NCI-H2029 (cell line): ENCODE results near the gene BCAS4.

Experiments
- DNase-seq: peaks from one replicate; lab custom pipeline; 2025; lab: John Stamatoyannopoulos, UW

BCAS4 gene

DNA sequence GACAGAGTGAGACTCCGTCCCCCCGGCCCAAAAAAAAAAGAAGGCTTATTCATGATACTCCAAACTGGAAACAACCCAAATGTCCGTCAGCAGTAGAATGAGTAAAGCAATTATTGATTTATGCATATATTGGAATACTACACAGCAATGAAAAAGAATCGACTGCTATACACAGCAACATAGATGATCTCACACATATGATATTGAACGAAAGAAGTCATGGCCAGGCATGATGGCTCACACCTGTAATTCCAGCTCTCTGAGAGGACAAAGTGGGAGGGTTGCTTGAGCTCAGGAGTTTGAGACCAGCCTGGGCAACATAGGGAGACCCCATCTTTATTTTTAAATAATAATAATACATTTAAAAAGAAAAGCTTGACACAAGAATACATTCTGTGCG lies 28.5 kb downstream of the BCAS4 start:
- DNase-seq = no peak

DNA sequence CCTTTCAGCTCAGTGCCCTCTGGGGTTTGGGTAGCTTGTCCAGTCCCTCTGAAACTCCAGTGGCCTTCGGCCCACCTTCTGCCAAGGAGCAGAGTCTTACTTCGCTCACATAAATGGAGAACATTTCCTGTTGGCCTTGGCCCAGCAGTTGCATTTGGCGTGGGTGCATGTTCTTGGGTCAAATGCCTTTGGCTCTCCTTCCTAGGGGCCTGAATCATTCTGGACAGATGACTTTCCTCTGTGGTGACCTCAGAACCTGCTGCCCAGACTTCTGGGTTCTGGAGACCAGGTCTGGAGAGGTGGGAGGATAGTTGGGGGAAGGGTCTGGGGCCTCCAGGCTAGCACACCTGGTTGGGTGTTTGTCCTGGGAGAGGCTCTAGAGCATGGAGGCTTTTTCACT lies 29.3 kb downstream of the BCAS4 start:
- no peak for DNase-seq

DNA sequence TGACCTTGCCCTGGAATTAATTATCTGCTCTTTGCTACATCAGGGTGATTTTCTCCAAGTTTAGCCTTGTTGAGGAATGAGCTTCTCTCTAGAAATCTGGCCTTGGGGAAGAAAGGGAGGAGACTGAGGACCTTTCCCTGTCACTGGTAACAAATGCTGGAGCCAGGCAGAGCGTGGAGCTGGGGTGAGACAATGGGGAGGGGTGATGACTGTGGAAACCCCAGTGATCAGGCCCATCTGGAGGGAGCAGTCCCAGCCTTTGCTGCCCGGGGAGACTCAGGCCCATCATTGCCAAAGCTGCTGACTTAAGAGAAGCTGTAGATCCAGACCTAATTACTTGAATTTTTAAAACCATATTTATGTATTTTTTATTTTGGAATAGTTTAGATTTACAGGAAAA lies 31.3 kb downstream of the BCAS4 start:
- DNase-seq = no peak

DNA sequence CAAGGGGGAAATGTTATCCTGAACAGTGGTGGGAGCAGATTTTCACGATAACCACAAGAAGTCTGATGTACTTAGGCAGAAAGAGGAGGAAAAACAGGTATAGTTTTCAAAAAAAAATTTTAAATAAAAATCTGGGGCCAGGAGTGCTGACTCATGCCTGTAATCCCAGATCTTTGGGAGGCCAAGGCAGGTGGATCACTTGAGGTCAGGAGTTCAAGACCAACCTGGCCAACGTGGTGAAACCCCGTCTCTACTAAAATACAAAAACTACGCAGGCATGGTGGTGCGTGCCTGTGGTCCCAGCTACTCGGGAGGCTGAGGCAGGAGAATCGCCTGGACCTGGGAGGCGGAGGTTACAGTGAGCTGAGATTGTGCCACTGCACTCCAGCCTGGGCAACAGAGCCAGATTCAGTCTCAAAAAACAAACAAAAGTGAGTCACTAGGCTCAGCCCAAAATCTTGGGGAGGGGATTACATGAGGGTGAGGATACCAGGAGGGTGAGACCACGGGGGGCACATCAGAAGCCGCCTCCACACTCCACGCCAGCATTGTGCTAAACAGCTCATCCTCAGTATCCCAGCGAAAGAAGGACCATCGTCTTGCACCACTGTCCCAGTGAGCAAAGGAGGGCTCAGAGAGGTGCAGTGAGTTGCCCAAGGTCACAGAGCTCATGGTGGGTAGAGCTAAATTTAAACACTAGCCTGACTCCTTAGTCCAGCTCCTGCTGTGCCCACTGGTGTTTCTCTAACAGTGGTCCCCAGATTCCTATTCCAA lies 33.7 kb downstream of the BCAS4 start:
- DNase-seq = no peak

DNA sequence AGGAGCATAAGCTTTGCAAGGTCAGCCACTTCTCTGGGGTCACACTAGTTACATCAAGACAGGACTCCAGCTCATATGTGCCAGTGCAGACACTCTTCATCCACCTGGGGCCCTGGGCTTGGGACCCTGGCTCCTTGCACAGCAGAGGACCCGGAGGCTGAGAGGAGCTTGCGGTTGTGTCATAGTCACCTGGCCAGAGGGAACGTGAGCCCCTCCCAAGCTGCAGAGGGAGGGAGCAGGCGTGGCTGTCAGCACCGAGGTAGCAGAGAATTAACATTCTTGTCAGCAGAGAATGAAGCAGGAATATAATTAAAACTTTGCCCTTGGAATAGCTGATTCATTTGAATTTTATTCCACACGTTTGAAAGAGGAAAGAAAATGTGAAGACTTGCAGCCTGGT lies 36.8 kb downstream of the BCAS4 start:
- DNase-seq = no peak

DNA sequence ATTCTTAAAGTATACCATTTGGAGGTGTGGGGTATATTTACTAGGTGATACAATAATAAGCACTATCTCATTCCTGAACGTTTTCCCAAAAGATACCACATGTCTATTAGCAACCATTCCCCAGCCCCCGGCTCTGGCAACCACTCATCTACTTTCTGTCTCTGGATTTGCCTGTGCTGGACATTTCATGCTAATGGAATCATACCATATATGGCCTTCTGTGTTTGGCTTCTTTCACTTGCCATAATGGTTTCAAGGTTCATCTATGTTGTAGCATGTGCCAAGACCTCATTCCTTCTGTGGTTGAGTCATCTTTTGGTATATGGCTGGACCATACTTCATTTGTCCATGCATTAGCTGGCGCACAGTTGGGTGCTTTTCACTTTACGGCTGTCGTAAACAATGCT lies 39.7 kb downstream of the BCAS4 start:
- DNase-seq = no peak

DNA sequence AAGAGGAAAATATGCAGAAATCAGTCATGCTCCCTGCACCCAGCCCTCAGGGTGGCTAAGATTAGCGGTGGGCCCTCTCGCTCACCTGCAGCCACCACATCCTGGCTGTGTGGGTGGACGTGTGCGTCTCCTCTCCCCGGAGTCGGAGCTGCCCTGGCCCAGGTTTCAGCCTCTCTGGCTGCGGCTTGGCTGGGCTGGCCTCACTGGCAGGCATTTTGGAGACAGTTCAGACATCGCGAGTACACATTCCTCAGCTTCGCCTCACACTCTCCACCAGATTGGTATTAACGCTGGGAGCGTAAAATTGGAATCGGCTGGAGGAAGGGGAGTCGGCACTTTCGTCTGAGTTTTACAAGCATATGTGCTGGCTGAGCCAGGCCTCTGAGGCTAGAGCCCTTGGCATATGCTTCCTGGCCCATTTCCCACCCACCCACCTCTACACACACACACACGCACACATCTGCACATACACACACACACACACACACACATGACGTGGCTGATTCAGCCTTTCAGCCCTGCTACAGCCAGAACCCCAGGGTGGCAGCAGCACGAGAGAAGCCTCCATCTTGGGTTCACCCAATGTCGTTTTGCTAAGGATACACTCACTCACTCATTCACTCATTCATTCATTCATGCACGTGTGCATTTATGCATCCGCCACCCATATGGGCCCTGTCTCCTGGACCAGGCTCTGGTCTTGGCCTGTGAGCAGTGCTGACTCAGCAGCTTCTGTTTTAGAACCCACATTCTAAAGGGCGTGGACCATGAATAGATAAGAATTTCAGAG lies 42.9 kb downstream of the BCAS4 start:
- DNase-seq = no peak

DNA sequence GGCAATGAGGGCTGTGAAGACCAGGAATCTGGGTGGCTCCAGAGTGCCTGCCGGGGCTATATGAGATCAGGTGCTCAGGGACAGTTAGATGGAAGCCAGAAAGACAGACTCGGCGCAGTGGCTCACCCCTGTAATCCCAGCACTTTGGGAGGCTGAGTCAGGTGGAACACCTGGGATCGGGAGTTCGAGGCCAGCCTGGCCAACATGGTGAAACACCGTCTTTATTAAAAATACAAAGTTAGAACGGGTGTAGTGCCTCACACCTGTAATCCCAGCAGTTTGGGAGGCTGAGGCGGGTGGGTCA lies 43.4 kb downstream of the BCAS4 start:
- no peak for DNase-seq

DNA sequence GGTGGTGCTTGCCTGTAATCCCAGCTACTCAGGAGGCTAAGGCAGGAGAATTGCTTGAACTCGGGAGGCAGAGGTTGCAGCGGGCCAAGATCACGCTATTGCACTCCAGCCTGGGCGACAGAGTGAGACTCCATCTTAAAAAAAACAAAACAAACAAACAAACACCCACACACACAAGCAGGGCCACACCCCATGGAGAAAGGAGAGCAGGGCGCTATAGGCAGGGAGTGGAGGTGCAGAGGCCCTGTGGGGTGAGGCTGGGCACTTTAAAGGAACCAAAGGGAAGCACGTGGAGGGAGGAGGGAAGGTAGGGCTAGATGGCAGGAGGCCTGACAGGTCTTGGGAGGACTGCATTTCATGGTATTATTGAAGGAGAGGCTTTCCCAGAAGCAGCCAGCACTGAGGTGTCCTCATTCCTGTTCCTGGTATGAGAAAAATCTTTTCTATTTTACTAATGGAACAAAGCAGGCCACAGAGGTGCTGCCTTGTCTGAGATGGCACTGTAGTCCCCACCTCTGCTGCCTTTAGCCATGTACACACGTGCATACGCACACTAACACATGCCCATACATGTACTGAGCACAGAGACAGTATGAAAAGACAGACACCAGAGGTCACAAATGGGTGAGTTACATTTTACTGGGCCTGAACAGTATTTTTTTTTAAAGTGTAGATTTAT lies 44.0 kb downstream of the BCAS4 start:
- no peak for DNase-seq

DNA sequence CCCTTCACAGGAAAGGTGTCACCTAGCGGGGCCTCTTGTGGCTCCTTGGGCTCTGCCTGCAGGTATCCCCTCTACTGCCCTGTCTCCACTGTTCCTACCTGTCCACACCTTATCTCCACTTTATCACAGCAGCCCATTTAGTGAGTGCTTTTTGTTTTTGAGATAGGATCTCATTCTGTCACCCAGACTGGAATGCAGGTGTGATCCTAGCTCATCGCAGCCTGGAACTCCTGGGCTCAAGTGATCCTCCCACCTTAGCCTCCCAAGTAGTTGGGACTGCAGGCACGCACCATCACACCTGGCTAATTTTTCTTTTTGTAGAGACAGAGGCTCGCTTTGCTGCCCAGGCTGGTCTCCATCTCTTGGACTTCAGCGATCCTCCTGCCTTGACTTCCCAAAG lies 48.0 kb downstream of the BCAS4 start:
- no peak for DNase-seq

DNA sequence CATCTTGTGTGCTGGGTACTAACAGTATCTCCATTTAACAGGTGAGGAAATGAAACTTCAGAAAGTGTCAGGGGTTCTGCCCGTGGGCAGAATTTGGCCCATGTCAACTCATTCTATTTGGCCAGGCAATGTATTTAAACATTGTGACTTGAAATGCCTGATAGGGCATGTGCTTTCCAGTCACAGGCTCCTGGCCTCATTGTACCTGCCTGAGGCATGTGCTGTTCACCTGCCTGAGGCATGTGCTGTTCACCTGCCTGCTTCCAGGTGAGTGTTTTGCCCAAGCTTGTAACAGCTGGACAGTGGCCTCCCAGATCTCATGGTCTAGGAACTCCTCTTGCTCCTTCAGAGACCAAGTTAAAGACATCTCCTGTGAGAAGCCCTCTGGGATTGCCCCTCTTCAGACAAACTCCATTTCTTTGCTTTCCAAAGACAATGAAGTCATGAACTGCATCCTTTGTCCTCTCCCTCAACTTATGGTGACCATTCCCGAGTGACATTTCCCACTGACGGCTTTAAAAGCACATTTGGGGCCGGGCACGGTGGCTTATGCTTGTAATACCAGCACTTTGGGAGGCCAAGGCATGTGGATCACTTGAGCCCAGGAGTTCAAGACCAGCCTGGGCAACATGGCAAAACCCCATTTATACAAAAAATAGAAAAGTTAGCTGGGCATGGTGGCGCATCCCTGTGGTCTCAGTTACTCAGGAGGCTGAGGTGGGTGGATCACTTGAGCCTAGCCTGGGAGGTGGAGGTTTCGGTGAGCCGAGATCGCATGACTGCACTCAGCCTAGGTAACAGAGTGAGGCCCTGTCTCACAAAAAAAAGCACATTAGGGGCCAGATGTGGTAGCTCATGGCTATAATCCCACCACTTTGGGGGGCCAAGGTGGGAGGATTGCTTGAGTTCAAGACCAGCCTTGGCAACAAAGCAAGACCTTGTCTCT lies 48.7 kb downstream of the BCAS4 start:
- DNase-seq = no peak

DNA sequence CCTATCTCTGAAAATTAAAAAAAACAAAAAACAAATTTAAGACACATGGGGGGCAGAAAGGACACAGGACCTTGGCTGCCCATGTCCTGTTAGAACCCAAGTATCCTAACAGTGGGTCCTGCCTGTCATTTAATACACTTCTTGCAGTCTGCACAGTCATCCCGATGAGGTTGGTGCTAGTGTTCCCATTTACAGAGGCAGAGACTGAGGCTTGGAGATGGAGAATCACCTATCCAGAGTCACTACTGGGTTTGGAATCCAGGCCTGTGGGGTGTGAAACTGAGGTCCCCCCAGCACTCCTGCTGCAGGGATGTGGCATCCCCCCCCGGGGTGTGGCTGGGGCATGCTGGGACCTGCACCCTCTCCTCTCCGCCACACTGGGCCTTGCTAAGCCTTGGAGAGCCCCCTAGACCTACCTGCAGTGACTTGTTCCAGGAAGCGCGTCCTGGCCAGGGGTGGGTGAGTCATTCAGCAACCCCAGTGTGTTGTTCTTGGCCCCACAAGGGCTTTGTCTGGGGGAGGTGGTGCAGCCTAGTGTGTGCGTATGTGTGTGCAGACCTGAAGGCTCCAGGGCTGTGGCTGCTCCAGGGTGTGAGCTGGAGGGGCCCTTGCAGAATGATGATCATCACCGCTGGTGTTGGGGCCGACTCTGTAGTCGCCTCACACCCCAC lies 49.7 kb downstream of the BCAS4 start:
- no peak for DNase-seq

DNA sequence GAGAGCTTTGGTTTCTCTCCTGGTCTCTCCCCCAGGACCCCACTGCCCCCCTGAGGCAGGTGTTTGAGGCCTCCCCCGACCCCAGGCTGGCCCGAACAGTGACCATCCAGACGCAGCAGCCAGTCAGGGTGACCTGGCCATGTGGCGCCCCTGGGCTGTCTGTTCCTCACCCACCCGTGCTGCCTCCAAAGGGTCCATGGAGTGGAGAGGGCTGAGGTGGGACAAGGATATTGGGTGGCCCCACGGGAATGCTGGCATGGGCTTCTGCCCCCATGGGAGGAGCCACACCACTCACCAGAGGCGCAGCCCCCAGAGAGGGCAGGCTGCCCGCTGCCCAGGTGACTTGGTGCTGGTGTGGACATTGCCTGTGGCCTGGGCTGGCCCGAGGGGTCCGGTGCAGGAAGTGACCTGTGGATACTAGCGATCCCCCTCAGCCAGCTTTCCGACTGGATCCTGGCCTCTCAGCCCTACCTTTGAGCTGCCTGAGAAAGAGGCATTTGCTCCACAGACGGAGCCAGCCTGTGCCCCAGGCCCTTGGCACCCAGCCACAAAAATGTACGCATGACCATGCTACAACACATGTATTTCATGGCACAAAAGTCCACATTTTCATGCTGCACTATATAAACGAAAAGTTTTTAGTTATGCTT lies 50.8 kb downstream of the BCAS4 start:
- no peak for DNase-seq

DNA sequence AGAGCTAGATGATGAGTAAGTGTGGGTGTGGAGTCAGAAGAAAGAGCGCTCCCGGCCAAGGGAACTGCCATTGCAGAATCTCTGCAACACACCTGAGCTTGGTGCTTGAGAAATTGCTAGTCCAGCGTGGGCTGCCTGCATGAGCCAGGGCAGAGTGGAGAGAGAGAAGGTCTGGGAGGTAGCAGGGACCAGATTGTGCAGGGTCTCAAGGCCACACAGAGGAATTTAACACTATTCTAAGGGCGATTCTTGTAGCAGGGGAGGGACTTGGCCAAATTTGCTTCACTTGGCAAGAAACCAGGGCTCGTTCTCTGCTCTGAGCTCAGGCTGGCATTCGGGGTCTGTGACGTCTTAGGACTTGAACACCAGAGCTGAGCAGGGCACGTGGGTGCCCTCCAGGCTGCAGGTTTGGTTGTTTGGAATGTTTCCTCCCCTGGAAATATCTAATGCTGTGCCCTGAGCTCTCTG lies 53.5 kb downstream of the BCAS4 start:
- DNase-seq = no peak

DNA sequence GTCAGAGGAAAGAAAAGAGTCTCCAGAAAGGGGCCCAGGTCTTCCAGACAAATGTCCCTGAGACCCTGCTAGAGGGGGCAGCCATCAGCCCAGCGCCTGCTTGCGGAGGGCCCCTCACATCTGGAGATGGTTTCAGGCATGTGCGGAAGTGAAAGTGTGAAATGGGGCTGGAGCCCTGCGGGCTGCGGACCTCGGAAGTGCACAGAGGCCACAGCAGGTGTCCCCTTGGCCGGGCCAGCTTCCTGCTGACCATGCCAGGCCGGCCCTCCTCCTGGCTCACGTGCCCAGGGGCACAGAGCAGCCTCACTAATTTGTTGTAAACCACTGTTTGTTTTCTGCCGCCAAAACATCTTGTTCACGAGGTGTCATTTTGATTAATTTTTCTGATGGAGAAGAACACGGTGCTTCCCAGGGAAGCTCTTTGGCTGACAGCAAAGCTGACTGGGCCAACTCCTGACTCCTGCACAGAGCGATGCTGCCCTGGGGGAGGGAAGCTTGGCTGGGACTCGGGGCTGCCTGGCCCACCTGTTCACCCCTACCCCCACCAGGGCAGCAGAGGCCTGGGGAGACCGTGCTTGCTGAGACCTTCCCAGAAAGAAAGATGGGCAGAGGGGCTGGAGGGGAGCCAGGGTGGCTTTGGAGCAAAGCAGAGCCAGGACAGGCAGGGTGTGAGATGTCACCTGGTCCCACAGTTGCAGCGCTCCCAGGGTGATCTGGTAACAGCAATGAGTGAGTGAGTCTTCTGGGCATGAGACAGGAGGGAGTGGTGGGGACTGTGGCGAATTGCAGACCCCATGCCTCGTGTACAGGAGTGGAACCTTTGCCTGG lies 54.2 kb downstream of the BCAS4 start:
- no peak for DNase-seq

DNA sequence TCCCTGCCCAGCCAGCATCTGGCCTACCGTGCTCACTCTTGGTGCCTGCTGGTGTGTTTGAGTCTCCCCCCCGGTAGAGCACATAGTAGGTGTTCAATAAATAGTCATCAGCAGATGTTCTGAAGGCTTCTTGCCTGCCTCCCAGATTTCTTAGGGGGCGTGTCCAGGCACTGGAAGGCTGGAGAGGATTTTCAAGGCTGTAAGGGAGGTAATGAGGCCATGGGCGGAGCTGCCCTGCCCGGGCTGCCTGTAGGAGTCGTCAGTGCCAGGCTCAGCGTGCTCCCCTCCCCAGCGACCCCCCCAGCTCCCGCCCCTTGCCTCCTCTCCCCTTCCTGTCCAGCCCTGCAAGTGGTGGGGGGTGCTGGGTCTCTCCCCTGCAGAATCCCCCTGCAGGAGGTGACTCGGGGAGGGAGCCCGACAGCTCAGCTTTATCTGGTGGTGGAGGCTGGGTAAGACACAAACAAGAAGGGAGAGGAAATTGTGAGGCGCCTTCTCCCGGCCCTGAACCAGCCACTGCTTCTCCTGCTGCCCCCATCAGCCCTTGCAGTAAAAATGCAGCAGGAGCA lies 55.9 kb downstream of the BCAS4 start:
- DNase-seq = no peak

DNA sequence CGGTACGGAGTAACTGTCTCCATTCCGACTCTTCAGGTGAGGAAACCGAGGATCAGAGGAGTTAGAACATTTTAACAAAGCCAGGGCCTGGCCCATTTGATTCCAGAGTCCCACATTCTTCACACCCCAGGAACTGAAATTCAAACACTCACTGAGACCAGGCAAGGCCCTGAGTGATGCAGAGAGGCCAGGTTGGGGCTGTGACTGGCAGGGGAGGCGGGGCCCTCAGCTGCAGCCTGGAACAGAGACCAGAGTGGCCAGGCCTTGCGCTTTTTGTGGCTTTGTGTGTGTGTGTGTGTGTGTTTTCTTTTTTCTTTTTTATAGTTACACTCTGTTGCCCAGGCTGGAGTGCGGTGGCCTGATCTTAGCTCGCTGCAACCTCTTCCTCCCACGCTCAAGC lies 57.2 kb downstream of the BCAS4 start:
- no peak for DNase-seq

DNA sequence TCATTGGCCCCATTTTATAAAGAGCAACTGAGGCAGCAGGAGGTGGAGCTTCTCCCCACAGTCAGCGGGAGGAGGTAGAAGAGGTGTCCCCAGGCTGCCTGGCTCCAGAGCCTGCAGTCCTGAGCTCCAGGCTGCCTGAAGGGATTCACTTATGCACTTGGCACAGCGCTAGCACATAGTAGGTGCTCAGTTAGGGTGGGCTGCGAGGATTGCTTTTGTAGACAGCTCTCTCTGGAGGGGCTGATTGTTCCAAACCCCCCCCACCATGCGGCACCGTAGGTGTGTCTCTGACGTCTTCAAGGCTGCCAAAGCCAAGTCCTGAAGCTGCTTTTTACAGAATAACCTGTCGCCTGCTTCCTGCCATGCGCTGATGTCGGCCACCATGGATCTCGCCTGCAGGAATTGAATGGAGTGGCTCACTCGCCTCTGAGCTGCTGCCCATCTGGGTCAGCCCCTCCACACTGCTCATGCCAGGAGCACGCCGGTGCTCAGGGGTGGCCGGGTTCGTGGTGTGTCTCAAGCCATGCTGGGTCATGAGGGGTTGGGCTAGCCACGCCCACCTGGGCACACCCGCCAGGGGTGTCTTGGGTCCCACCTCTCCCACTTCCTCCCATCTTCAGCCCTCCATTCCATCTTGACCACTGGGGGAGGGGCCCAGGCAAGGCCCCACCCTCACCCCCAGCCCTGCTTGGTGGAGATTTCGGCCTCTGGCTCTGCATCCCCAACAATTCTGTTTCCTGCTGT lies 59.8 kb downstream of the BCAS4 start:
- DNase-seq = no peak
